ENCODE measurements around the gene IER5L. TPM values are rescaled to one million over a fixed set of nuclear protein-coding genes. Genes with fewer than 3 reads are reported as not detected.
A peak's percentile ranks its signal among the peaks of the same experiment; 100 is the strongest.
"Not testable (repeated sequence)": the region's sequence is repeated elsewhere in the genome, so short reads cannot be mapped to it uniquely, and the experiment has no call there.

The IER5L gene
- total RNA-seq, 1 donor from 2014 or later = 86.1 TPM

GRCh38 chr9:129165198-129165597 lies 12.9 kb downstream of the IER5L start:
- intact Hi-C loops (cut with DNase I) = no loop called here
- no peak for TF ChIP-seq CTCF (IDR thresholded peaks at IDR 0.05)
- H3K4me1 ChIP-seq = peaks cover 0 to 33% of the 10 kb centered on the region in 2 donors
- H3K27me3 ChIP-seq = no peaks in the 10 kb centered on the region
- peak overlapping the region in 1 of 2 donors; percentile 87 for H3K27ac ChIP-seq
- no peaks in the 10 kb centered on the region for H3K9me3 ChIP-seq
- H3K4me3 ChIP-seq = no peak overlapping the region
- H3K36me3 ChIP-seq = no peaks in the 10 kb centered on the region
- DNase-seq (ENCODE audit: low spot score in 2 of 2) = no peak

GRCh38 chr9:129164246-129164930 lies 13.7 kb downstream of the IER5L start:
- peaks cover 0 to 33% of the 10 kb centered on the region in 2 donors for H3K4me1 ChIP-seq
- DNase-seq (ENCODE audit: low spot score in 2 of 2) = peak in 1 of 2 donors; percentile 85
- TF ChIP-seq CTCF (IDR thresholded peaks at IDR 0.05) = no peak

GRCh38 chr9:129163753-129164152 lies 14.3 kb downstream of the IER5L start:
- intact Hi-C loops (cut with DNase I) = no loop called here
- DNase-seq (ENCODE audit: low spot score in 2 of 2) = no peak

More at GRCh38 chr9:129164246-129164930, 13.7 kb downstream of the IER5L start:
- Histone ChIP-seq H3K27ac (peak overlapping the region; percentile 82 to 87), H3K9me3 (no peaks in the 10 kb centered on the region), H3K27me3 (no peaks in the 10 kb centered on the region), H3K4me3 (no peak overlapping the region), H3K36me3 (no peaks in the 10 kb centered on the region)
- intact Hi-C loops (cut with DNase I) = no loop called here

GRCh38 chr9:129163198-129163670 lies 14.8 kb downstream of the IER5L start:
- DNase-seq (ENCODE audit: low spot score in 2 of 2) = not testable (repeated sequence)

More at GRCh38 chr9:129163753-129164152, 14.3 kb downstream of the IER5L start:
- Histone ChIP-seq H3K36me3 (no peaks in the 10 kb centered on the region), H3K27ac (peak overlapping the region; percentile 82 to 87), H3K27me3 (no peaks in the 10 kb centered on the region), H3K9me3 (no peaks in the 10 kb centered on the region), H3K4me3 (no peak overlapping the region), H3K4me1 (peaks cover 0 to 33% of the 10 kb centered on the region in 2 donors)
- no peak for TF ChIP-seq CTCF (IDR thresholded peaks at IDR 0.05)

GRCh38 chr9:129162497-129163197 lies 15.4 kb downstream of the IER5L start:
- peak overlapping the region; percentile 8 to 82 for H3K27ac ChIP-seq
- H3K9me3 ChIP-seq = no peaks in the 10 kb centered on the region
- no peaks in the 10 kb centered on the region for H3K36me3 ChIP-seq
- no peaks in the 10 kb centered on the region for H3K27me3 ChIP-seq
- TF ChIP-seq CTCF (IDR thresholded peaks at IDR 0.05) = no peak
- H3K4me1 ChIP-seq = peaks cover 0 to 24% of the 10 kb centered on the region in 2 donors
- no peak for DNase-seq (ENCODE audit: low spot score in 2 of 2)
- no peak overlapping the region for H3K4me3 ChIP-seq
- intact Hi-C loops (cut with DNase I) = no loop called here

More at GRCh38 chr9:129163198-129163670, 14.8 kb downstream of the IER5L start:
- H3K9me3 ChIP-seq; H3K36me3 ChIP-seq; H3K4me3 ChIP-seq; intact Hi-C loops (cut with DNase I); H3K27me3 ChIP-seq: not testable (repeated sequence)
- peaks cover 0 to 29% of the 10 kb centered on the region in 2 donors for H3K4me1 ChIP-seq
- peak overlapping the region; percentile 82 to 87 for H3K27ac ChIP-seq

GRCh38 chr9:129161534-129161837 lies 16.6 kb downstream of the IER5L start:
- intact Hi-C loops (cut with DNase I) = no loop called here
- Histone ChIP-seq H3K9me3 (no peaks in the 10 kb centered on the region), H3K36me3 (no peaks in the 10 kb centered on the region), H3K4me1 (peaks cover 0 to 15% of the 10 kb centered on the region in 2 donors), H3K27me3 (no peaks in the 10 kb centered on the region), H3K27ac (no peak overlapping the region), H3K4me3 (no peak overlapping the region)
- DNase-seq (ENCODE audit: low spot score in 2 of 2) = no peak
- TF ChIP-seq CTCF (IDR thresholded peaks at IDR 0.05) = no peak

All from ascending aorta (tissue), 2 donors.